Activated CD4-positive, CD25-positive, alpha-beta regulatory T cell treated with anti-CD3 and anti-CD28 coated beads, Interleukin-2, amount 50 U/mL, for 16 hours (primary cell): ENCODE data around the gene SH3BP4.

ENCODE experiments used
- DNase-seq: peaks from one replicate; pipeline ENCODE4 v3.0.0-alpha.2; 2020; ENCODE audit warnings: low read depth, low spot score

Gene SH3BP4

GRCh38 chr2:235041221-235041917 is 89.6 kb downstream of the SH3BP4 start:
- DNase-seq, result no peak

- no peak for DNase-seq
These were observed 90.2 kb downstream of the SH3BP4 start for GRCh38 chr2:235041918-235042575.

GRCh38 chr2:235042576-235043515 is 91.0 kb downstream of the SH3BP4 start:
- DNase-seq, result no peak

- no peak for DNase-seq
These were observed 92.1 kb downstream of the SH3BP4 start for GRCh38 chr2:235043762-235044500.

- DNase-seq, result no peak
These were observed 92.9 kb downstream of the SH3BP4 start for GRCh38 chr2:235044501-235045271.

DNA sequence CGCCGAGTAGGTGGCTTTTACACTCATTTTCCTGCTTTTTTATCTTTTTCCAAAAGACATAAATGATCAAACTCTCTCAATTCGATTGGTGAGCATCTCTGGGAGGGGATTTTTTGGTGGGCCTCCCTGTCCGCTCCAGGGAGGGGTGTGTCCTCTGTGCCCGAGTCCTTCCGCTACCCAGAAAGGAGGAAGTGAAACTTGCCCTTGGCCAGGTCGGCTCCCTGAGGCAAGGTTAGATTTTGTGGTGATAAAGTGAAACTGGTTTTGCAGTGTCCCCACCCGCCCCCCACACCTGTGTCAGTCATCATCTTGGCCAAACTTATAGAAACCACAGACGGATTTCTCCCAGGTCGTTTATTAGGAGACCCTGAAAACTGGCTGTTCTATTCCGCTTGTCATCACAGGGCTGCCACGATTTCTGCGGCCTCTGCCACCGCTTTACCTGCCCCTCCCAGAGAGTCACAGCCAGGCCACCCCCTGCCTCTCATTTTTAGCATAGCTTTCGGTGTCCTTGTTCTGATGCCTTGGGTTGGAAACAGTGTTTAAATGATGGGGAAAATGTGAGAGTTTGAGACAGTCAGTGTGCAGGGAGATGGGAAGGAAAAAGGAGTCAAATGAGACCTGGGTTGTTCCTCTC is 93.6 kb downstream of the SH3BP4 start:
- DNase-seq, result no peak

- no peak for DNase-seq
These were observed 94.1 kb downstream of the SH3BP4 start for GRCh38 chr2:235045973-235046343.

GRCh38 chr2:235046589-235046988 is 94.8 kb downstream of the SH3BP4 start:
- no peak for DNase-seq

DNA sequence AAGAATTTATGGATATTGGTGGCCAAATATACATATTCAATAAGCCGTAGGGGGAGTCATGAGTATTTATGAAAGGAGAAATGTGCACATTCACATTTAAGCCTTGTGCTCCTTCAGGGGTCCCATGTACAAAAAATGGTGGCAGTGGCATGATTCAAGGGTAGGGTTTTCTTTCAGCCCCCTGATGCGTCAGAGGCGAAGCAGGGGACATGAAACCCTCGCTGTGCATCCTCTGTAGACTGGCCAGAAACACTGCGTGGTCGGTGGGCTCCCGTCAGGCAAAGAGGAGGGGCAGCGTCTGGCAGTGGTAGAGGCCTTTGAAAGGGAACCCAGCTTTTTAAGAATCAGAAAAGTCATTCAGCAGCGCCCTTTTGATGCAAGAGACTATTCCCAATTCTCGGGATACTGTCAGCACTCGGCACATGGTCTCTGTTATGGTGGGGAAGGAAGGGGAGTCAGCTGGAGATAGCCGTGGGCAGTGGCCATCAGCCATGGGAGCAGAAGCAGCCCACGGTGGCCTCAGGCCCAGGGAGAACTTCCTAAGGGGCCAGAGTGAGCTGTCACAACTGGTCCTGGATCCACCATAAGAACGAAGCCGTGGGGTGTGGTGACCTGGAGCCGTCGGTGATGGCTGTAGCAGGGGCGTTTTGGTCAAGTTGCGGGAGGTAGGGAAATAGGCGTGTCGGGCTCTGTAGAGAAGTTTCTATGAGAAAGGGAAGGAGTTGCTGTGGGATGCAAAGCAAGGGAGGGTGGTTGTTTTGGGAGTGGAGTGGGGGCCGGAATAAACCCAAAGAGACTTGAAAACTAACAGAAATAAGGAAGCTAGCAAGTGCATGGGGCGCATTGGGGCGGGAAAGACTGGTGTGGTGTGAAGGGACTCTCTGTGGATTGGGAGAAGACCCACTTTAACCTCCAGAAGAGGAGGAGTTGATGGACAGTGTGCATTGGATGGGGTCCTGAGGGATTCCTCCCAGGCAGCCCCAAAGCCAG is 95.6 kb downstream of the SH3BP4 start:
- no peak for DNase-seq

DNA sequence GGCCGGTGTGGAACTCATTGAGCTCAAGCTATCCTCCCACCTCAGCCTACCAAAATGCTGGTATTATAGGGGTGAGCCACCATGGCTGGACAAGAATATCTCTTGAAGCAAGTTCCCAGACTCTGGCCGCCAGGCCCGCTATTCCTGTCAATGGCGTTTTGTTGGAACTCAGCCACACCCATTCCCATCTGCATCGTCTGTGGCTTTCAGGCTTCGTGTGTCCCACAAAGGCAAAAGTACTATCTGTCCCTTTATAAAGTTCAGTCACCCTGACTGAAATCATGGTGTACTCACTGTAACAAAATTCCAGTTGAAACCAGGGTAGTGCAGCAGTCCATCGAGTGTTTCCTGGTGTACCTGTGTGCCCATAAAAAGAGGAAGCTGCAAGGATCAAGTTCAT is 96.7 kb downstream of the SH3BP4 start:
- DNase-seq, result no peak

DNA sequence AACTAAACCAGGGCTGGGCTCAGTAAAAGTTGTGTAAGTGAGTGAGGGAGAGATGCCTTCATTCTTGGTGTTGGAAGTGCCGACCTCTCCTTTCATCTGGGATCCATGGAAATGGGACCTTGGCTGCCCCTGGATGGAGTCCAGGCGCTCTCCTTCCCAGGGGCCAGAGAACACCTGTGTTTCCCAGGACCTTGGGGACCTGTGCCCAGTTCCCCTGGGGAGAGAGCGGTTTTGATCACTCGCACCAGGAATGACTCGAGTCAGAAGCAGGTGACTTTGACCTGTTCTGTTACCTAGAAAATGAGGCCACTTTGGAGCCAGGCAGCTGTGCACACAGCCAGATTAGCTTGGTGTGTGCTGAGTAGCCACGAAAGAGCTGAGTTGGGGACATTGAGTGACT is 97.3 kb downstream of the SH3BP4 start:
- no peak for DNase-seq

GRCh38 chr2:235049719-235050118 is 97.9 kb downstream of the SH3BP4 start:
- no peak for DNase-seq

GRCh38 chr2:235050980-235051351 is 99.1 kb downstream of the SH3BP4 start:
- DNase-seq, result no peak

DNA sequence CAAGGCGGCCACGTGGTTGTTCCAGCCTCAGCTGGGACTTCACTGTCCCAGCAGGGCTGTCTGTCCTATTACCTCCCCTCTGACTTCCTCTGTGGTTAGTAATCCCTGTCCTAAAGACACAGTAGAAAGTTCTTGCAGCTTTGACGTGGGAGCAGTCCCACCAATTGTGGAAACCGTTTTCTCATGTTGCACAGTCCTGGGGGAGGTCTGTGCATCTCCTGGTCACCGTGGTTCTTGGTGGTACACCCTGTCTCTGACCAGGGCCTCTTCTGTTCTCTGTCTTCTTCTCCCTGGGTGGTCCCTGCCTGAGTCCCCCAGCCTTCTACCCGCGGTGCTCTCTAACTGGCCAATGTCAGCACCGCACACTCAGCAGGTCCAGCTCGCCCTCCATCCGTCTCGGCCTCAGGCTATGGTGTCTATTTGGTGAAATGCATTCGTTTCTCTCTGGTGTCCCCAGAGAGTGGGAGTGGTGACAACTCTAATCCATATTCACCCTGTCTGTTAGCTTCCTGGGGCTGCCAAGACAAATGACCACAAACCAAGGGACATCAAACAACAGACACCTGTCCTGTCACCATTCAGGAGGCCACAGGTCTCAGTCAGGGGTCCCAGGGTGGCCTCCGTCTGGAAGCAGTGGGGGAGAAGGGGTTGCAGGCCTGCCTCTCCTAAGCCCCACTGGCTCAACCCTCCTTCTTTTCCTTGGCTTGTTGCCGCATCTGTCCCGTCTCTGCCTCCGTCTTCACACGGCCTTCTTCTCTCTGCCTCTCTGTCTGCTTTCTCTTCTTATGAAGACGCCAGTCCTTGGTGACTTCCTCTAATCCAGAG is 99.8 kb downstream of the SH3BP4 start:
- DNase-seq, result no peak

GRCh38 chr2:235052514-235053354 is 100.9 kb downstream of the SH3BP4 start:
- no peak for DNase-seq

DNA sequence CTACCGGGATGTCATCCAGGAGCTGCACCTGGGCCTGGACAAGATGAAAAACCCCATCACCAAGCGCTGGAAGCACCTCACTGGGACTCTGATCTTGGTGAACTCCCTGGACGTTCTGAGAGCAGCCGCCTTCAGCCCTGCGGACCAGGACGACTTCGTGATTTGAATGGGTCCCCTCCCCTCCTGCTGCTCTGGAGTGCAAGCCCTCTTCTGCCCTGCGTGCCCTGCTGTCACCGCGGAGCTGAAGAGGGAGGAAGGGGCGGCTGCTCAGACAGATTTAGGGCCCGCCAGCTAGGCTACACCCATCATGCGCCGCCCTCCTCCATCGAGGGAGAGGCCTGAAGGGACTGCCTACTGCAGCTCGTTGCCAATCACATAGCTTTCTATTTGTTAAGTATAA is 101.8 kb downstream of the SH3BP4 start:
- no peak for DNase-seq

DNA sequence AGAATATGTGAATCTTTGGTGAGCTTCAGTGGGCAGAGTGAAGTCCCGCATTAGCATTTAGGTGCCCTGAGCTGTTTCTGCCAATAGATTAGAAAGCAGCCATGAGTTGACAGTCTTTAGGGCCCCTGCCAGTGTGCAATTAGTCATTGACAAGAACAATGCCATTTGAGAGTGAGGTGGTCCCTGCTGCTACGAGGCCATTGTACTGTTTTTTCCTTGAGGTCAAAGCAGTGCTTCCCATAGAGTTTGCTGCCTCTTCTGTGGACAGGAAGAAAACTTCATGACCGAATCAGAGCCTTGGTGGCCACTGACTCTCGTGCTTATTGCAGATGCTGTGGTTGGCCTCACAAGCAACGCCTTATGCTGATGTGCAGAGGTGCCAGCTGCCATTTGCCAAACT is 102.7 kb downstream of the SH3BP4 start:
- no peak for DNase-seq

GRCh38 chr2:235054919-235055318 is 103.1 kb downstream of the SH3BP4 start:
- DNase-seq, result no peak
